ENCODE measurements around the gene COL4A6. TPM values are rescaled to one million over a fixed set of nuclear protein-coding genes. Genes with fewer than 3 reads are reported as not detected.

Gene COL4A6
- total and polyA plus RNA-seq, 2 donors (not counting 3 experiments of a cell fraction or from before 2014, with no cell fraction given) = 0.49 to 0.62 TPM

DNA sequence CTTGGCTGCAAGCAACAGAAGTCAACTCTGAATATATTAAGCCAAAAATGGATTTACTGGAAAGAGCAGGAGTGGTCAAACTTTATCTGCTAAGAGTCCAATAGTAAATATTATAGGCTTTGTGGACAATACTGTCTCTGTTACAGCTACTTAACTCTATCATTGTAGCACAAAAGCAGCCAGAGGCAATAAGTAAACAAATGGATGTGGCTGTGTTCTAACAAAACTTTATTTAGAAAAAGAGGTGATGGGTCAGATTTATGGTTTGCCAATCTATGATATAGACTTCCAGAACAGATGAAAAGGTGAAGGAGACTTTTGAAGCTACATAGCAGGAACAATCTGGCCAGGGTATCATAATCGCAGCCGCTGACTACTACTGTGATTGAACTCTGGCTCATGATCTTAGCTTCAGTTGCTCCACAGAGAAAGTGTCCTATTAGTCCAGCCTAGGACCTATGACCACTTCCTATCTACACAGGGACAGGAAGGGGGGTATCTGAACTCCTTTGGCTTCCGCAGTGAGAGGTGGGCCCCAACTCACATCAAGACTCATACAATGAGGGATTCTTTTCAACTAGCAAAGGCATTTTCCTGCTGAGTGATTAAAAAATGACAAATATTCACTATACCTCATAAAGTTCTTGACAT lies 191.8 kb downstream of the COL4A6 start:
- H3K27me3 ChIP-seq (ENCODE audit: control insufficient read depth in 2 of 2, insufficient read depth in 2 of 2, low read length in 2 of 2) = no peaks in the 10 kb centered on the region
- CTCF ChIA-PET = no interaction called here
- H3K79me2 ChIP-seq (ENCODE audit: control insufficient read depth, insufficient read depth, low read length) = no peaks in the 10 kb centered on the region
- POLR2A ChIA-PET = no interaction called here
- H3K36me3 ChIP-seq (ENCODE audit: control insufficient read depth in 2 of 2, extremely low read depth in 1 of 2, insufficient read depth in 2 of 2, low read length in 2 of 2) = no peaks in the 10 kb centered on the region
- no peak for FAIRE-seq
- H3K4me3 ChIP-seq (replicated peaks in 1 of 3; ENCODE audit: insufficient read depth in 1 of 3, low read depth in 1 of 3, low read length in 3 of 3) = no peak overlapping the region
- no peak overlapping the region for H3K9ac ChIP-seq (replicated peaks; ENCODE audit: extremely low read depth, insufficient read depth, low read length)
- no peak for DNase-seq (ENCODE audit: low read depth, low spot score)
- intact Hi-C loops (cut with micrococcal nuclease) = no loop called here
- no peak overlapping the region for H3K27ac ChIP-seq (ENCODE audit: insufficient read depth, low read depth, low read length)
- no peak overlapping the region for H3K4me2 ChIP-seq (ENCODE audit: insufficient read depth, low read length)
- no peaks in the 10 kb centered on the region for H3K9me3 ChIP-seq (replicated peaks; ENCODE audit: control insufficient read depth, insufficient read depth, low read length)
- TF ChIP-seq, protein P1, sequence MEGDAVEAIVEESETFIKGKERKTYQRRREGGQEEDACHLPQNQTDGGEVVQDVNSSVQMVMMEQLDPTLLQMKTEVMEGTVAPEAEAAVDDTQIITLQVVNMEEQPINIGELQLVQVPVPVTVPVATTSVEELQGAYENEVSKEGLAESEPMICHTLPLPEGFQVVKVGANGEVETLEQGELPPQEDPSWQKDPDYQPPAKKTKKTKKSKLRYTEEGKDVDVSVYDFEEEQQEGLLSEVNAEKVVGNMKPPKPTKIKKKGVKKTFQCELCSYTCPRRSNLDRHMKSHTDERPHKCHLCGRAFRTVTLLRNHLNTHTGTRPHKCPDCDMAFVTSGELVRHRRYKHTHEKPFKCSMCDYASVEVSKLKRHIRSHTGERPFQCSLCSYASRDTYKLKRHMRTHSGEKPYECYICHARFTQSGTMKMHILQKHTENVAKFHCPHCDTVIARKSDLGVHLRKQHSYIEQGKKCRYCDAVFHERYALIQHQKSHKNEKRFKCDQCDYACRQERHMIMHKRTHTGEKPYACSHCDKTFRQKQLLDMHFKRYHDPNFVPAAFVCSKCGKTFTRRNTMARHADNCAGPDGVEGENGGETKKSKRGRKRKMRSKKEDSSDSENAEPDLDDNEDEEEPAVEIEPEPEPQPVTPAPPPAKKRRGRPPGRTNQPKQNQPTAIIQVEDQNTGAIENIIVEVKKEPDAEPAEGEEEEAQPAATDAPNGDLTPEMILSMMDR (IDR thresholded peaks at IDR 0.05; ENCODE audit: extremely low read depth in 1 of 2, insufficient read depth in 1 of 2, low read depth in 1 of 2, low read length in 2 of 2) = no peak
- TF ChIP-seq MYC (IDR thresholded peaks at IDR 0.05; ENCODE audit: low read depth, low read length) (no peak), GATA2 (IDR thresholded peaks at IDR 0.05; ENCODE audit: insufficient read depth, insufficient read length, low read depth, low read length) (no peak), FOS (IDR thresholded peaks at IDR 0.05; ENCODE audit: borderline replicate concordance, insufficient read depth, low read length) (no peak), JUN (IDR thresholded peaks at IDR 0.05; ENCODE audit: borderline replicate concordance, insufficient read depth, insufficient read length, low read depth) (no peak), POLR2A (IDR thresholded peaks at IDR 0.05; ENCODE audit: low read depth, low read length) (no peak), EZH2 (IDR thresholded peaks at IDR 0.05; ENCODE audit: borderline replicate concordance, low read depth, low read length, severe bottlenecking) (no peak), POLR2AphosphoS5 (IDR thresholded peaks at IDR 0.05; ENCODE audit: insufficient read depth, low read depth, low read length) (no peak)
- TF ChIP-seq, protein P2, sequence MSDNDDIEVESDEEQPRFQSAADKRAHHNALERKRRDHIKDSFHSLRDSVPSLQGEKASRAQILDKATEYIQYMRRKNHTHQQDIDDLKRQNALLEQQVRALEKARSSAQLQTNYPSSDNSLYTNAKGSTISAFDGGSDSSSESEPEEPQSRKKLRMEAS (IDR thresholded peaks at IDR 0.05; ENCODE audit: insufficient read depth, insufficient read length) = no peak
- no peaks in the 10 kb centered on the region for H4K20me1 ChIP-seq (replicated peaks; ENCODE audit: control insufficient read depth, extremely low read depth, insufficient read depth, low read length)
- H2AFZ ChIP-seq (ENCODE audit: low read depth, low read length) = no peak overlapping the region
- dilution Hi-C loops (cut with MboI; ENCODE audit: extremely low pct_ligation_motif_present, low sequenced_read_pairs) = no loop called here
- H3K9me1 ChIP-seq (replicated peaks; ENCODE audit: control insufficient read depth, extremely low read depth, insufficient read depth, low read length) = no peaks in the 10 kb centered on the region
- BruUV-seq (replicated peaks) = no TSS peak
- H3K4me1 ChIP-seq (ENCODE audit: control insufficient read depth, extremely low read depth, insufficient read depth, low read length) = no peaks in the 10 kb centered on the region

Data from endothelial cell of umbilical vein (primary cell).